Thyroid gland (tissue), 4 donors: Measurements from ENCODE around the gene ORMDL3.

Experiments used
- POLR2A ChIP-seq, 2 donors: fragments of 450-650 bp; IDR thresholded peaks; one replicate each; pipeline ENCODE4 v1.6.1; 2017; ENCODE audit warnings: antibody characterized with exemption in 2 of 2, mild to moderate bottlenecking in 2 of 2, moderate library complexity in 1 of 2
- TF ChIP-seq, protein P1 (sequence below), 6 experiments: fragments of 200-600 bp in 3 of 6; fragments of 450-650 bp in 3 of 6; sonication (generic) in 3 of 6; IDR thresholded peaks; one replicate each; pipeline ENCODE4 v1.5.1; 2016 to 2019; ENCODE audit warnings: antibody characterized with exemption in 6 of 6, mild to moderate bottlenecking in 2 of 6, inconsistent platforms in 1 of 6, moderate library complexity in 1 of 6

DNA sequence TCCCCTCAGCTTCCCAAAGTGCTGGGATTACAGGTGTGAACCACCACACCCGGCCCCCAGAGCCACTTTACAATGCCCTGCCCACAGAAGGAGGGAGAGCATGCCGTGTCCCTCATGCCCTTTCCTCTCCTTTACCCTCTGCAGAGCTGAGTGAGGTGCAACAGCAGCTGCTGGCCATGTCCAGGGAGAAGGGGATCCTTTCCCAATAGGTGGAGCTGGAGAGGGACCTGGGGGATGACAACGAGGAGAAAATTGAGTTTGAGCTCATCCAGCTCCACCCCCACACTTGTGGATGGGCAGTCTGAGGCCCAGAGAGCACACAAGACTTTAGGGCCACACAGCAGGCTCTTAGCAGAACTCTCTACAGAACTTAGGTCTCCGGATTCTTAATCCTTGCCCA is 27.5 kb upstream of the ORMDL3 start:
- TF ChIP-seq POLR2A (IDR thresholded peaks at IDR 0.05) = no peak
- TF ChIP-seq, protein P1, sequence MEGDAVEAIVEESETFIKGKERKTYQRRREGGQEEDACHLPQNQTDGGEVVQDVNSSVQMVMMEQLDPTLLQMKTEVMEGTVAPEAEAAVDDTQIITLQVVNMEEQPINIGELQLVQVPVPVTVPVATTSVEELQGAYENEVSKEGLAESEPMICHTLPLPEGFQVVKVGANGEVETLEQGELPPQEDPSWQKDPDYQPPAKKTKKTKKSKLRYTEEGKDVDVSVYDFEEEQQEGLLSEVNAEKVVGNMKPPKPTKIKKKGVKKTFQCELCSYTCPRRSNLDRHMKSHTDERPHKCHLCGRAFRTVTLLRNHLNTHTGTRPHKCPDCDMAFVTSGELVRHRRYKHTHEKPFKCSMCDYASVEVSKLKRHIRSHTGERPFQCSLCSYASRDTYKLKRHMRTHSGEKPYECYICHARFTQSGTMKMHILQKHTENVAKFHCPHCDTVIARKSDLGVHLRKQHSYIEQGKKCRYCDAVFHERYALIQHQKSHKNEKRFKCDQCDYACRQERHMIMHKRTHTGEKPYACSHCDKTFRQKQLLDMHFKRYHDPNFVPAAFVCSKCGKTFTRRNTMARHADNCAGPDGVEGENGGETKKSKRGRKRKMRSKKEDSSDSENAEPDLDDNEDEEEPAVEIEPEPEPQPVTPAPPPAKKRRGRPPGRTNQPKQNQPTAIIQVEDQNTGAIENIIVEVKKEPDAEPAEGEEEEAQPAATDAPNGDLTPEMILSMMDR (IDR thresholded peaks at IDR 0.05) = no peak
